Sciatic nerve (tissue), 2 donors: ENCODE measurements around the gene IL1RN. TPM values are rescaled to one million over a fixed set of nuclear protein-coding genes. Genes with fewer than 3 reads are reported as not detected.
A peak's percentile ranks its signal among the peaks of the same experiment; 100 is the strongest.

ENCODE experiments used
- ATAC-seq: fragments of 200-7000 bp; cut with Tn5 transposase; one replicate; pipeline ENCODE4 v1.9.1; 2020; ENCODE audit warnings: mild to moderate bottlenecking, moderate library complexity
- DNase-seq: peaks from one replicate; pipeline ENCODE4 v3.0.0-alpha.2; 2020; ENCODE audit warnings: low spot score
- intact Hi-C: fragments of 100-400 bp; cut with DNase I; formaldehyde crosslinking; loops from one replicate; pipeline ENCODE4 v1.14.2; 2022
- total RNA-seq: library from RNA; stranded (reverse); fragmentation: NEBNext Ultra II Directional; extraction: Animal tissue kit (Norgen Biotek cat#: 25700); gene quantifications from one replicate; pipeline ENCODE4 v1.2.1, GENCODE V29; 2021
- donor health status: DM: no; HTN: no; CAD: no.
- donor health status: DM: no; HTN: no; CAD: no.

Gene IL1RN
- total RNA-seq, 1 donor from 2014 or later = 15.0 TPM

DNA sequence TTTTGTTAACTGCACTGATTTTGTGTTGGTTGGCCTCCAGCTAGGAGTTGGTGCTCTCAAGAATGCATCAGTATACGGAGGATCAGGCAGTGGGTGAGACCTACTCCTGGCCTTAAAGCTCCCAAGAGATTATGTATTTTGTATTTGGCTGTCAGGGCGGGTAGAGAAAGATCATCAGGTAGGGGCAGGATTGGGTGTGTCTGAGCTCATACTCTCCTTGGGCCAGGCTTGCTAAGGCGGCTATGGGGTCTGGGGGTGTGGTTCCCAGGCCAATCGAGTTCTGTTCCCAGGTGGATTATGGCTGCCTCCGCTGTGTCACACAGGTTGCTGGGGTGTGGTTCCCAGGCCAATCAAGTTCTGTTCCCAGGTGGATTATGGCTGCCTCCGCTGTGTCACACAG lies 28.9 kb upstream of the IL1RN start:
- ATAC-seq = no peak
- no peak for DNase-seq
- intact Hi-C loops = no loop called here

GRCh38 chr2:113102133-113102532 lies 25.3 kb upstream of the IL1RN start:
- intact Hi-C loops = no loop called here
- ATAC-seq = no peak
- no peak for DNase-seq

DNA sequence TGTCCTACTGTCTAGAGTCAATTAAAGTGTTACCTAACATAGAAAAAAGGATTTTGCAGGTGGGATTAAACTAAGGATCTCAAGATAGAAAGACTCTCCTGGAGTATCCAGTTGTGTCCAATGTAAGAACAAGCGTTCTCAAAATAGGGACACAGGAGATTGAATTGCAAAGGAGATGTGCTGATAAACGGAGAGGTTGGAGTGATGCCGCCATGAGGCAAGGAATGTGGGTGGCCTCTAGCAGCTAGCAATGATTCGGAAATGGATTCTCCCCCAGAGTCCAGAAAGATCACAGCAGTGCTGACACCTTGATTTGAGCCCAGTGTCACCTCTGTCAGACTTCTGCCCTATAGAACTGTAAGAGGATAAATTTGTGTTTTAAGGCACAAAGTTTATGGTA lies 24.1 kb upstream of the IL1RN start:
- DNase-seq = no peak
- intact Hi-C loops = no loop called here
- ATAC-seq = no peak

- ATAC-seq (no peak), DNase-seq (no peak)
- intact Hi-C loops = no loop called here
These were observed 23.3 kb upstream of the IL1RN start for GRCh38 chr2:113104054-113104611.

DNA sequence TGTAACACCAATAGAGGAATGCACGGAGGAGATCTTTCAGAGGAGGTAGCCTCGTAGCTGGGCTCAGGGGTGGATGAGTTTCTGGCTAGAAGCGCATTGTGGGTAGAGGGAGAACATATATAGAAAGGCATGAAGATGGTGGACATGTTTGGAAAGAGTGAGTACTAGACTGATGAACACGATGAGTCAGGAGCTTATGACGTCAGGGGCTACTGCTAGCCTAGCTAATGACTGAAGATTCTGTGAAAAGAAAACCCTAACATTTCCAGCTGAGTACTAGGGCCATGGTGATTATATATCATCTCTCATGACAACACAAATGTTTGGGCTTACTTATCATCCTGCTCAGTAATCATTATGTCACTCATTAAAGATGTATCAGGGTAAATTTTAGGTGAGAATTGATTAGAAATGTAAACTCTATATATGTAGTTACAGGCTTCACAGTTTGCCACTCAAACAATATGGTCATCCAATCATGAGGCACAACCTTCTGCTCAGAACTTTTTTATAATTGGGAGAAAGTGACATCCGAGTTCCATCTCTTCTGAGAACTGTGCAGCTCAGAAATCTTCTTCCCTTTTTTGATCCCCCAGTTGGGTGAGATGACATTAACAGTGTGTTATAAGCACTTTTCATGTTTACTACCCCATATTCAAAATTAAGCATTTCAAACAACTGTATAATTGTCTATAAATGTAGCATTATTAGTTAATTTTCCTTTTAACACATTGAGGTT lies 22.2 kb upstream of the IL1RN start:
- ATAC-seq = no peak
- intact Hi-C loops = no loop called here
- DNase-seq = no peak

GRCh38 chr2:113111121-113111520 lies 16.3 kb upstream of the IL1RN start:
- DNase-seq (no peak), ATAC-seq (peak; percentile 39)
- intact Hi-C loops = no loop called here

DNA sequence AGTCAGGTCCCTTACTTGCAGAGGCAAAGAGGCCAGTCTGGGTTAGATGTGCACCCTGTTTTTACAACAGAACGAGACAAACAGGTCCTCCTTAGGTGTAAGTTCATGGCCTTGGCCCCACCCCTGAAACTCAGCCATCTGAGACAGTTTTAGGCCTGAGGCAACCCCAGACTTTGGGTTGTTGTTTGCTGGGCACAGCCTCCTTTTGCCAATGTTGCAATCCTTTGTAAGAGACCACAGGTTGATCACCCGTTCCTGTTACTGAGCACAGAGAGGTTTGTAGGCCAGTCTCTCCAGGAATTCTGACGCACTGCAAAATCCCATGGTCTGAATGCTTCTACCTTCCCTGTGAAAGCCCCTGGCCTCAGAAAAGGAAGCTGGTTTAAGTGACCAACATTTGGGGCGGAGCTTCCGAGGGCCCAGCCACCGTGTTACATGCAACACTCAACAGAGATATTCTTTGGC lies 15.5 kb upstream of the IL1RN start:
- intact Hi-C loops = no loop called here
- DNase-seq (no peak), ATAC-seq (no peak)

- DNase-seq (no peak), ATAC-seq (no peak)
- intact Hi-C loops = no loop called here
These were observed 15.0 kb upstream of the IL1RN start for GRCh38 chr2:113112441-113112840.

GRCh38 chr2:113112871-113113270 lies 14.5 kb upstream of the IL1RN start:
- intact Hi-C loops = no loop called here
- no peak for DNase-seq
- ATAC-seq = no peak

GRCh38 chr2:113113807-113114206 lies 13.6 kb upstream of the IL1RN start:
- ATAC-seq (no peak), DNase-seq (no peak)
- intact Hi-C loops = no loop called here

DNA sequence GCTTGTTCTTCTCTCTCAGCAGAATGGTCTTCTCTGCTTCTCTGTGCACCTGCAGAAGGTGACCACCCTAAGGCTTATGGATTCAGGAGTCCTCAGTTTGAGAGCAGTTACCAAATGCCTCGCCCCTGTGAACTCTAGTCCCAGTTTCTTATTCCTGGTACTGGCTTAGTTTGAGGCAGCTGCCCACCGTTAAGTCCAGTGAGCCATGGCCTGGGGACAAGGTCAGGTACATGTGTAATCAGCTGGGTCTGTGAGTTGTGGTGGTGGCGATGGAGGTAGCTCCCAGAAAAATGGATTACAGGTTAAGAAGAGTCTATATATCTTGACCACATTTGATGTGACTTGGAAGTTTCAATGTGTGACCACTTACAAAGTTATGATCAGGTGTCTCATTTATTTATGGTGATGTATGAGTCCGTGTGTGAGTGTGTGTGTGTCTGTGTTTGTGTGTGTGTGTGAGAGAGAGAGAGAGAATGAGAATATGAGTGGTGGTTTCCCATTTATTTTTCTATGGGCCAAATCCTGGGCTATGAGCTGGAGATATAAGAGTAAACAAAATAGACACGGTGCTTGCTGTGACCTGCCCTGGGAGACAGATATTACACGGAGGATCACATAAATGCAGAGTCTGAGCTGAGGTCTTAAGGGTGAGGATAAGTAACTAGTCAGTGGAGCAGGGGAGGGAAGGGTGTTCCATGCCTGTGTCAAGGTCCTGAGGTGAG lies 13.0 kb upstream of the IL1RN start:
- no peak for DNase-seq
- intact Hi-C loops = no loop called here
- ATAC-seq = no peak

- intact Hi-C loops = no loop called here
- DNase-seq = no peak
- ATAC-seq = no peak
These were observed 12.4 kb upstream of the IL1RN start for GRCh38 chr2:113114996-113115395.

DNA sequence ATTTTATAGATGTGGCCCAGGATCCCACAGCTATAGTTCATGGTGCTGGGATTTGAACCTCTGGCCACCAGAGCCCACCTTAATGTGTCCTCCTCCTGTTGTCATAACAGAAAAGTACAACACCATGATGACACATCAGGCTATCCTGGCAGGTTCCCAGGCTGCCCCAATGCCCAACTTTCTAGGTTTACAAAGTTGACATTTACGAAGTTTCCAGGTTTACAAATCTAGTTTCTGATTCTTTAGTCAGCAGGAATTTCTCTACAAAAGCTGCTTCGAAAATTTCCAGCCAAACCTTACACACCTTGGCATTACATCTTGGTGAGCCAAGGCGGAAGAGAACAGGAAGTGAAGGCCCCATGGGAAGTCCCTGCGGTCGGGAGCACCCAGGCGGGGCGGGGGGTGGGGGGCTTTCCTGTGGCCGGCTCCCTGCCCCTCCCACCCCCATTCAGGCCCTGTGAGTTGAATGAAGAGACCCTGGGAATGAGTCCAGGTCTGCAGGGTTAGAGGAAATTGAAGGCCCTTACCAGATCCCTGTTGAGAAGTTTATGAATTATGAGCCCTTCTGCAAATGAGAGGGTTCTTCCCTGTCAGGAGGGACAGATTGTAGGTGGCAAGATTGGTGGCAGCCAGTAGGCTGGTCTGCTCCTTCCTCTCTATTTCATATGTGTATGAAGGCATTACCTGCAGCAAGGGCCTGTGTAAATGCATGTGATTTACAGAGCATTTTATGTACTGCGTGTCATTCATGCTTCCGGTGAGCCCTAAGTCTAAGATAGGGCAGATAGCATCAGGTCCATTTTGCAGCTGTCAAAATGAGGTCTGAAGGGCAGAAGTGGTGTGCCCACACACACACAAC lies 11.1 kb upstream of the IL1RN start:
- intact Hi-C loops = no loop called here
- DNase-seq (no peak), ATAC-seq (no peak)

GRCh38 chr2:113117541-113118262 lies 9.7 kb upstream of the IL1RN start:
- ATAC-seq (peak; percentile 45), DNase-seq (no peak)
- intact Hi-C loops = no loop called here

DNA sequence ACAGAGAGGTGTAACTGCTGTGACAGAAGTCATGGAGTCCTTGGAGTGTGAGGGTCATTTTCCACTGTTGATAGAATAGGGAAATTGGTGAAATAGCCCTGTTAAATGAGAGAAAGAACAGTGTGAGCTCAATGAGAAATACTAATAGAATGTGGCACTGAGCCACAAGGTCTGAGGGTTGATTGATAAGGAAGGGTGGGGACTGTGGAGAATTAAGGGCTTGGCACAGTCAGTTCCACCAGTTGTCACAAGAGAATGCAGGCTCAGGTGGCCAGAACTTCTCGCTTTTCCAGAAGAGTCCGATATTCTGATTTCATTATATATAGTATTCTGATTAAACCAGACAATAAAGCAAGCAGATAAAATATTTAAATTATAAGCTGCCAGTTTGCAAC lies 9.1 kb upstream of the IL1RN start:
- ATAC-seq (no peak), DNase-seq (no peak)
- intact Hi-C loops = no loop called here

DNA sequence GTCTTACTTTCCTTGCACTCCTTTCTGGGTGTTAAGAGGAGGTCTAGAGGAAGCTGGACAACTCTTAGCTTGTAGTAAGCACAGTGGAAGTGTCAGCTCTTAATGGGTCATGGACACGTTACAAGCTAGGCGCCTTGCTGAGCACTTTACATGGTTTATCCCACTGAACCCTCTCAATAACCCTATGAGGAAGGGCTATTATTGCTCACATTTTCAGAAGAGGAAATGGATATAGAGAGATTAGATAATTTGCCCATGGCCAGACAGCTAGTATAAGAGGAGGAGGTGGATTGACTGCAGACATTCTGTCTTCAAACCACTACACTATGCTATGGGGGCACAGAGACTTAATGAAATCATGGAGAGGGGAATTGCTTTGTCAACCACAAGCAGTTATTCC lies 8.3 kb upstream of the IL1RN start:
- intact Hi-C loops = no loop called here
- ATAC-seq (no peak), DNase-seq (no peak)

GRCh38 chr2:113120861-113121260 lies 6.5 kb upstream of the IL1RN start:
- intact Hi-C loops = no loop called here
- no peak for ATAC-seq
- DNase-seq = no peak

DNA sequence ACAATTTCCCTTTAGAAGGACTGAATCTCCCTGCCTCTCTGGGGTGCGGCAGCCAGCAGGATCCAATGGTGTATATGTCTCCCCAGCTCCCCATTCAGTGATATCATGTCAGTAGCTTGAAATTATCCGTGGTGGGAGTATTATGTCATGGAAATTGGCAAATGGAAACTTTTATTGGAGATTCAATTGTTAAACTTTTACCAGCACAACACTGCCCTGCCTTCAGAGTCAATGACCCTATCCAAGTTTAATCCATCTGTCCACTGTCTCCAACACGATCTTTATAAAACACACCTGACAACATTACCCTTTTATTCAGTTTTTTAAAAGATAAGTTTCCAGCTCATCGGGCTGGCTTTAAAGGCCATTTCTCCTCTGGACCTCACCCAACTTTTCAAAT lies 5.0 kb upstream of the IL1RN start:
- DNase-seq (no peak), ATAC-seq (no peak)
- intact Hi-C loops = no loop called here

- ATAC-seq (peak; percentile 36), DNase-seq (no peak)
- intact Hi-C loops = no loop called here
These were observed 3.7 kb upstream of the IL1RN start for GRCh38 chr2:113123726-113124125.
